NCI-H146 treated with DMSO at 0.1 percent for 48 hours (cell line): Measurements from ENCODE around the gene GABRG3.

Experiments used
- DNase-seq: peaks from one replicate; lab custom pipeline; 2025; ENCODE audit not compliant: unreplicated experiment; lab: John Stamatoyannopoulos, UW

GABRG3 gene

GRCh38 chr15:27061739-27062138 lies 90.8 kb downstream of the GABRG3 start:
- DNase-seq: no peak

DNA sequence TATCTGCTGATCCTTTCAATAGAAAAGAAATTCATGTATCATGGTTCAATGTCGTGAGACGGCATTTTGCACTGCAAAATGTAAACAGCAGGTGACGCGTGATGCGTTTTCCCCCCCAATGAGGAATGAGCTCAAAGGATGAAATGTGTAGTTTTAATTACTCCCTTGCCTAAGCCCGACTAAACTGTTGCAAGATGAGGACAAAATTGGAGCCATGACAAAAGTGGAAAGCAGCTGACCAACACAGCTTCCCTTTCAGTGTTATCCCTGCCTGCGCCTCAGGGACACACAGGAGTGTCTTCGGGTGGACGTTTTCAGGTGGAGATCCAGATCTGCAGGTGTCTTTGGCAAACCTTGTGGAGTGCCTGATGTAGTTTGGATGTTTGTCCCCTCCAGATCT lies 92.0 kb downstream of the GABRG3 start:
- no peak for DNase-seq

DNA sequence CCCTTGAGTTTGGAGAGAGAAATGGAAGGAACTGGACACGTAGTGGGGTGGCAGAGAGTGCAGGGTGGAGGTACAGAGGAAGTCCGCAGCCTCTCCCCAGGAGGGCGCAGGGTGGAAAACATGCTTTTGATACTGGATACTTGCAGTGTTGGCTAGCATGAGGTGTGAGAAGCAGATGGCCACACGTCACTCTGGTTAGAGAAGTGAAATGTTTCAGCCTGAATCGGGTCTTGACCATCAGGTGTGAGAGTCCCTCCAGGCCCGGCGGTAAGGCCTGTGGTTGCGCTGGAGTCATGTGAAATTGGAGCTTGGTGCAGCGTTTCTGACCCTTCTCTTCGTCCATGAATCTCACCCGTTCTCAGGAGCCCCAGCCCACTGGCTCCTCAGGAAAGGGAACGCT lies 93.1 kb downstream of the GABRG3 start:
- no peak for DNase-seq

DNA sequence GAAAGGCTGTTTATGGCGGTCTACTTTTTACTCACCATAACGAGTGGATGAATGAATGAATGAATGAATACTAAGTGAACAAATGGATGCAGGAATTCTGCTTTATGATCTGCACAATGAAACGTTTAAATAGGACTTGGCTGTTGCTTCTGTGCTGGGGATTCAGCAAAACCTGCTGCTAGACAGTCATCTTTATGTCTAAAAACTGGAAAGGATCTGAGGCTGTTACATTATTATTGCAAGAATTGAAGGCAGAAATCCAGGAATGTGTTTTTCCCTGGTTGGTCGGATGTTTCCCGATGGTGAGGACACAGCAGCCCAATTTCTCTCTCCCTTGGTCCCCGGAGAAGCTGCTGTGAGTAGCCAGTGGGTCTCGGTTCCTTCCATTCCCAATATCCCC lies 94.2 kb downstream of the GABRG3 start:
- DNase-seq: no peak

- DNase-seq: no peak
These were observed 94.8 kb downstream of the GABRG3 start for GRCh38 chr15:27065785-27066184.

DNA sequence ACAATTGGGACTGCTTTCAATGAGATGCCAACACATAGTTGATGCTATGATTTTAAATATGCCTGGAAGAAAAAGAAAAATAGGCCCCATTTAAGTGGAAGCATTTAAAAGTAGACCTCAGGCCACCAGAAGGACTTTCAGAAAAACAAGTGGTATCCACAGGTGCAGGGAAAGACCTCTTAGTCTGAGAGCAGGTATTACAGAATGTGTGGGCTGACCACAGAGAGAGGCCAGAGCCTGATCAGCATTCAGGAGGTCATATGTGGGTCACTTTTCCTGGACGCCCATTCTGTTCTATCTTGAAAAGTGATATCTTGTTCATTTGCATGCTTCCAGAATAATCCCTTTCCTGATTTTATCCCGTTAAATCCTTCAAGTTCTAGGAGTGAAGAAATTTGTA lies 95.5 kb downstream of the GABRG3 start:
- DNase-seq: no peak

GRCh38 chr15:27067175-27067574 lies 96.2 kb downstream of the GABRG3 start:
- DNase-seq: no peak

DNA sequence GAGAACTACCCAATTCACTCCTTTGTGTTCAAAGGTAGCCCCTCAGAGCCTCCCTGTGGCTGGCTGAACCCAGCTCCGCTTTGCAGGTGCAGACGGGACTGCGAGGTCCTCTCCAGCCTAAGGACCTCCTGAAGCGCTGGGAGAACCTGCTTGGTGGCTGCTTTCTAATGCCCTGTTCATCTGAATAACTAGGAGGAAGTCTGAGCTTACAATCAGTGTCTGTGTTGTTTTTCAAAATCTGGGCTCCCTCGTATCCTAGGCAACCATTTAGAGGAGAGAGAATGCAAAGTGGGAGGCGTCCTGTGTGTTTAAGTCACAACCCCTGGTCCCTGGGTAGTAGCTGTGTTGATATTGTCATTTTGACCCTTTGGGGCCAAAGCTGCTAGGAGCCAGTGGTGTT lies 99.9 kb downstream of the GABRG3 start:
- no peak for DNase-seq

DNA sequence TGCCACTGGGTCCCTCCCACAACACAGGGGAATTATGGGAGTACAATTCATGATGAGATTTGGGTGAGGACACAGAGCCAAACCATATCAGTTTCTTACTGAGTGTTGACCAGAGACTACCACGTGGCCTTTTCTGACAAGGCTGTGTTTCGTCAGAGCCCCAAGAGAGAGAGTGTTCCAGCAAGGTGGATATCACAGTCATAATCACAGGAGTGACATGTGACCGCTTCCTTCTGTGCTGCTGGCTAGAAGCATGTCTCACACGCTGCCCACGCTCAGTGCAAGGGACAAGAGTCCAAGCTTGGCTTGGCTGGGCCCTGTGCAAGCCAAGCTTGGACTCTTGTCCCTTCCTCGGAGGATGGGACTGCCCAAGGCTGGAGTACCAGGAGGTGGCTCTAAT lies 103.2 kb downstream of the GABRG3 start:
- no peak for DNase-seq

GRCh38 chr15:27077790-27078189 lies 106.8 kb downstream of the GABRG3 start:
- DNase-seq: no peak

GRCh38 chr15:27081676-27082418 lies 110.9 kb downstream of the GABRG3 start:
- DNase-seq: no peak

DNA sequence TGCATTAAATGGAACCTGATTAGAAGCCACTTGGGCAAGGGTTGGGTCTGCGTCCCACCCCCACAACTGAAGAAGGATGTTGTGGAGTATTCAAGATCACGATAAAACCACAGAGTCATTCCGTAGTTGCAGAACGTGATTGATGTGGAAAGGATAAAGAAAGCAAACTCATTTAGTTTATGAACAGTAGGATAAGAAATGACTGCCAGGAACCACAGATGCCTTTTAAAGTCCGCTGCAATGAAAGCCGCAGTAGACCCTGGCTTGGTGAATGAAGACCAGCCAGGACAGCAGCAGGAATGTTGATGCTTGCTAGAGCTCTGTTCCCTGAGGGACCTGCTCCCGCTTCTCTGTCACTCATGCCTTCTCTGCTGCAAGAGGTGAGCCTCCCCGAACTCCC lies 111.5 kb downstream of the GABRG3 start:
- DNase-seq: no peak

- no peak for DNase-seq
These were observed 113.9 kb downstream of the GABRG3 start for GRCh38 chr15:27084844-27085243.

DNA sequence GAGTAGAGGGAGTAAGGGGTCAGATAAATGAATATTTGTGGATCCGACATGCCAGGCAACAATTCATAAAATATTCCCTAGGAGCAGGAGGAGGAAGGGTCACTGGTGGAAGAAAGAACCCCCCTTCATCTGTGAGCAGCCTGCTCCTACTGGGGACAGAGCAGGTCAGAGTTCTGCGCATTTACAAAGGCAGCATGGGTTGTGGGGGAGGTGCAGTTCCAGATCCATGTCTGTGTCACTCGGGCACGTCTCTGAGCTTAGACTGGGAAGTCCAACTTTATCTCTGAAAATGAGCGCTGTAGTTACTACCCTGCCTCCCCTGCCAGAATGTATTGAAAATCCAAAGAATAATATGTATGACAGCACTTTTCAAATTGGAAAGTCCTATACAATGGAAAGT lies 115.2 kb downstream of the GABRG3 start:
- no peak for DNase-seq

- no peak for DNase-seq
These were observed 115.8 kb downstream of the GABRG3 start for GRCh38 chr15:27086805-27087204.

DNA sequence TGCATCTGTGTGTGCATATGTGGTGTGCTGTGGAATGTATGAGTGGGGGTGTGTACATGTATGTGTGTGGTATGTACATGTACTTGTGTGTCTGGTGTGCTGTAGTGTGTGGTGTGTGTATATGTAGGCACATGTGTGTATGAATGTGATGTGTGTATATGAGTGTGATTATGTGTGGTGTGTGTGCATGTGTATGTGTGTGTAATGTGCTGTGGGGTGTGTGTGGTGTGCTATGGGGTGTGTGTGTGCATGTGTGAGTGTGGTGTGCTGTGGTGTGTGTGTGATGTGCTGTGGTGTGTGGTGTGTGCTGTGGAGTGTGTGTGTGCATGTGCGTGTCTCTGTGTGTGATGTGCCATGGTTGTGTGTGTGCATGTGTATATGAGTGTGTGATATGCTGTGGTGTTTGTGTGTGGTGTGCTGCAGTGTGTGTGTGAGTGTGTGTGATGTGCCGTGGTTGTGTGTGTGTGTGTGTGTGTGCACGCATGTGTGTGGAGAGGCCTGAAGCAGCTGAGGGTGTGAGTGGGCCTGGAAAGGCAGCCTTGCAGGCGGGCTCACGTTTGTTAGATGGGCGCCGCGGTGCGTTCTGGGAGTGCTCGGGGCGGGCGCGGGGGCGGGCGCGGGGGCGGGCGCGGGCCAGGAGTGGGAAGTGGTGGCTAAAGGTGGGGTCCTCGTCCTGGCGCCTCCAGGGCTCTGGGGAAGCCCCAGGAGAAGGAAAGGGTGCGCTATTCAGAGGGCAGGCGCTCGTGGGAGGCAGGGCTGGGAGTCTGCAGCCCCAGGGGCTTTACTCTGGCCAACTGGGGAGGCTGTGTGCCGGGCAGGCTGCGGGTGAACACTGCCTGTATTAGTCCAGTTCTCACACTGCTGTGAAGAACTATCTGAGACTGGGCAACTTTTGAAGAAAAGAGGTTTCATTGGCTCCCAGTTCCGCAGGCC lies 116.9 kb downstream of the GABRG3 start:
- DNase-seq: no peak

GRCh38 chr15:27088584-27089232 lies 117.7 kb downstream of the GABRG3 start:
- DNase-seq: no peak

- no peak for DNase-seq
These were observed 118.2 kb downstream of the GABRG3 start for GRCh38 chr15:27089233-27089586.

GRCh38 chr15:27089676-27090075 lies 118.7 kb downstream of the GABRG3 start:
- DNase-seq: no peak

- no peak for DNase-seq
These were observed 120.4 kb downstream of the GABRG3 start for GRCh38 chr15:27091270-27091940.

GRCh38 chr15:27092390-27092789 lies 121.4 kb downstream of the GABRG3 start:
- DNase-seq: no peak
